Neural crest cell (in vitro differentiated cells): ENCODE data around the gene EVA1A. TPM values are rescaled to one million over a fixed set of nuclear protein-coding genes. Genes with fewer than 3 reads are reported as not detected.

Experiments used
- DNase-seq: peaks from one replicate; pipeline ENCODE4 v3.0.0; 2021; ENCODE audit warnings: low read depth, mixed read lengths, low spot score
- H3K27ac Mint-ChIP-seq: one replicate; pipeline ENCODE4 v1.8.0; 2021; ENCODE audit warnings: mild to moderate bottlenecking, mixed read lengths; ENCODE audit not compliant: unreplicated experiment
- H3K27me3 Mint-ChIP-seq: 2 replicates; pipeline ENCODE4 v1.8.0; 2021; ENCODE audit warnings: low read depth, mild to moderate bottlenecking, mixed read lengths
- H3K36me3 Mint-ChIP-seq: 2 replicates; pipeline ENCODE4 v1.8.0; 2021; ENCODE audit warnings: low read depth, mild to moderate bottlenecking, mixed read lengths
- H3K4me1 Mint-ChIP-seq: 2 replicates; pipeline ENCODE4 v1.8.0; 2021; ENCODE audit warnings: mixed read lengths
- H3K4me3 Mint-ChIP-seq: one replicate; pipeline ENCODE4 v1.8.0; 2021; ENCODE audit warnings: mild to moderate bottlenecking, mixed read lengths
- H3K9me3 Mint-ChIP-seq: 2 replicates; pipeline ENCODE4 v1.8.0; 2021; ENCODE audit warnings: mixed read lengths
- total RNA-seq: library from RNA; stranded (reverse); gene quantifications from 2 replicates; pipeline ENCODE4 v1.2.1, GENCODE V29; 2021
- TF ChIP-seq, protein P1 (sequence below): fragments of 200-600 bp; sonication (generic); conservative IDR thresholded peaks from 2 replicates; pipeline ENCODE4 v1.5.0; 2021; ENCODE audit warnings: antibody characterized with exemption, mild to moderate bottlenecking

The EVA1A gene
- total RNA-seq, 1 donor from 2014 or later = 3.8 TPM

DNA sequence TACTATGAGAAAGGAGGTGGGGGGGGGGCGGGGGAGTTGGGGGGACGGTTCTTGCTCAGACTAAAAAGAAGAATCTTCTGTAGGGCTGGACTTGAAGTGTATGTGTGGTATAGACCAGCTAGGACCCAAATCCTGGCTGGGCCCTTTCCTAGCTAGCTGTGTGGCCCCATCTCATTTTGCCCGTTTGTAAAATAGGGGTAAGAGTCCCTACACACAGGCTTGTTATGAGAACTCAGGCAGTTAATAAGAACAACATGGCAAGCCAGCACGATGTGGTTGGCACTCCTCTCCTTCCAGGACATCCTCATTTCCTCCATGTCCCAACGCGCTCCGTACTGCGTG is 1.1 kb downstream of the EVA1A start:
- peak overlapping the region; percentile 96 for H3K4me3 Mint-ChIP-seq
- no peaks in the 10 kb centered on the region for H3K36me3 Mint-ChIP-seq
- no peak overlapping the region for H3K27ac Mint-ChIP-seq
- TF ChIP-seq, protein P1, sequence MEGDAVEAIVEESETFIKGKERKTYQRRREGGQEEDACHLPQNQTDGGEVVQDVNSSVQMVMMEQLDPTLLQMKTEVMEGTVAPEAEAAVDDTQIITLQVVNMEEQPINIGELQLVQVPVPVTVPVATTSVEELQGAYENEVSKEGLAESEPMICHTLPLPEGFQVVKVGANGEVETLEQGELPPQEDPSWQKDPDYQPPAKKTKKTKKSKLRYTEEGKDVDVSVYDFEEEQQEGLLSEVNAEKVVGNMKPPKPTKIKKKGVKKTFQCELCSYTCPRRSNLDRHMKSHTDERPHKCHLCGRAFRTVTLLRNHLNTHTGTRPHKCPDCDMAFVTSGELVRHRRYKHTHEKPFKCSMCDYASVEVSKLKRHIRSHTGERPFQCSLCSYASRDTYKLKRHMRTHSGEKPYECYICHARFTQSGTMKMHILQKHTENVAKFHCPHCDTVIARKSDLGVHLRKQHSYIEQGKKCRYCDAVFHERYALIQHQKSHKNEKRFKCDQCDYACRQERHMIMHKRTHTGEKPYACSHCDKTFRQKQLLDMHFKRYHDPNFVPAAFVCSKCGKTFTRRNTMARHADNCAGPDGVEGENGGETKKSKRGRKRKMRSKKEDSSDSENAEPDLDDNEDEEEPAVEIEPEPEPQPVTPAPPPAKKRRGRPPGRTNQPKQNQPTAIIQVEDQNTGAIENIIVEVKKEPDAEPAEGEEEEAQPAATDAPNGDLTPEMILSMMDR = no peak
- peaks cover 25% of the 10 kb centered on the region for H3K27me3 Mint-ChIP-seq
- no peaks in the 10 kb centered on the region for H3K9me3 Mint-ChIP-seq
- peaks cover 27% of the 10 kb centered on the region for H3K4me1 Mint-ChIP-seq
- DNase-seq = no peak

DNA sequence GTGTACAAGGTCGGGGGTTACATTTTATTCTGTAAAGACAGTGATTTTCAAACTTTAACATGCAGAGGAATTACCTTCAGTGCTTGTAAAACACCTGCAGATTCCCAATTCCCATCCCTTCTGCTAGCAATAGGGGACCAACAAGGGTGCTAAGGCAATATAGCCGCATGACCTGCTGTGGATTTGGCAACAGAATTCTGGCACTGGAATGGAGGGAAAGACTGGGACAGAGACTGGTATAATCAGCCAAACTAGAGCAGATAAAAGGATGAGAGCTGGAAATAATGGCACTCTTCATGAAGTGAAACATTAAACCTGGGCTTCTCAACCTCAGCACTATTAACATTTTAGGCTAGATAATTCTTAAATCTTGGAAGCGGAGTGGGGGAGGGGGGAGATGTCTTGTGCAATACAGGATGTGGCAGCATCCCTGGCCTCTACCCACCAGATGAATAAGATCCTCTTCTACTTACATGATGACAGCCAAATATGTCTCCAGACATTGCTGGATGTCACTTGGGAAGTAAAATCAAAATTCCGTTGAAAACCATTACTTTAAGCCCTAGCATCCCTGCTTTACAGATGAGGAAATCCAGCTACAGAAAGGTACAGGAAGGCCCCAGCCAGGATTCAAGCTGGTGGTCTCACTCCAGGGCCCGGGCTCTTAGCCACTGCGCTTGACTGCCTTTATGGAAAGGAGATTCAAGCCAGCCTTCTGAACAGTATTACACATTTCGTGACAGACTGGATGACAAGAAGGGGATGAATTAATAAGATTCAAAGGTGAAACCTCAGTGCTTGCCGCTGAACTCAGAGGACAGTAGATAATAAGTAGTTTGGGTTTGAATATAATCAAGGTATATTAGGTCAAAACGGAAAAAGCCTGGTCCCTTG is 1.7 kb downstream of the EVA1A start:
- DNase-seq = no peak
- peak overlapping the region; percentile 96 for H3K4me3 Mint-ChIP-seq
- H3K27me3 Mint-ChIP-seq = peaks cover 25% of the 10 kb centered on the region
- no peaks in the 10 kb centered on the region for H3K36me3 Mint-ChIP-seq
- H3K27ac Mint-ChIP-seq = no peak overlapping the region
- H3K4me1 Mint-ChIP-seq = peaks cover 31% of the 10 kb centered on the region
- TF ChIP-seq, protein P1 = no peak
- H3K9me3 Mint-ChIP-seq = no peaks in the 10 kb centered on the region

DNA sequence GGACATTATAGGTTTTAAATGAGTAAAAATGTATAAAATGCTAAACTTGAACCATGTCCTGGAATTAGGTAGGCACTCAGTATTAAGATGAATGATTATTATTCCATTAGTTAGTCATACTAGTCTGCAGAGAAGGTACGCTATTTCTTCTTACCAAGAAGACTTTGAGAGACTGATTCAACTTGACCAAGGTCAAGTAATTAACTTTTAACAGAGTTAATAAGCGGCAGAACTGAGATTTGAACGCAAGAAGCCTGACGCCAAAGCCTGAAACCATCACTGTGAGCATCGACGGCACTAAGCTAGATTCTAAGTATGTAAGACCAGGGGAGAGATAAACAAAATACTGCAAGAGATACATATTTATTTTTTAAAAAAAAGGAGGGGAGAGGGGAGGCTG is 2.6 kb downstream of the EVA1A start:
- TF ChIP-seq, protein P1 = no peak
- Mint-ChIP-seq H3K27me3 (peaks cover 25% of the 10 kb centered on the region), H3K9me3 (no peaks in the 10 kb centered on the region), H3K4me3 (peak overlapping the region; percentile 71), H3K4me1 (peaks cover 35% of the 10 kb centered on the region), H3K36me3 (no peaks in the 10 kb centered on the region), H3K27ac (no peak overlapping the region)
- no peak for DNase-seq

DNA sequence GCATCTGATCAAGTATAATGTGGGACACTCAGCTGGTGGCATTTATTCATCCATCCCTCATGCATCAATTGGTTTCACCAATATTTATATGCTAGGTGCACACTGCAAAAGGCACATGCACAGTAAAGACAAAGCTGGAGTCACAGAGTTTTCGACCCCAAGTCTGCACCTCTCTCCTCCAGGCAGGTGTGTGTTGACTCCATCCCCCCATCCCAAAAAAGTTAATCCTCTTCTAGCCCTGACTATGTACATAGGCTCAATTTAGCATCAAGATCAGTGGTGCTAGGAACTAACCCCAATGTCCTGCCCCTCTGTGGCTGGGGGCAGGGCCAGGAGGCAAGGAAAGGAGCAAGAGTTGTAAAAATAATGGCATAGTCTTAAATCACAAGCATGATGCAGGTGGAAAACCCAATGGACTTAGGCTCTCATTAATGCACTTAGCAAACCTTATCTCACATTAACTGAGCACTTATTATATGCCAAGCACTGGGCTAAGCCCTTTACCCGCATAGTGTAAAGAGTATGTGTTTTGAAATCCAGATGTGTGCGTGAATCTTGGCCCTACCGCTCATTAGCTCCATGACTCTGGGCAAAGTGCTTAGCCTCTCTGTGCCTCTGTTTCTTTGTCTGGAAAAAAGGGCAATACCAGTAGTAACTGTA is 3.1 kb downstream of the EVA1A start:
- Mint-ChIP-seq H3K27ac (no peak overlapping the region), H3K27me3 (peaks cover 25% of the 10 kb centered on the region), H3K4me1 (peaks cover 35% of the 10 kb centered on the region), H3K9me3 (no peaks in the 10 kb centered on the region), H3K36me3 (no peaks in the 10 kb centered on the region), H3K4me3 (peak overlapping the region; percentile 28)
- DNase-seq = no peak
- TF ChIP-seq, protein P1 = no peak

DNA sequence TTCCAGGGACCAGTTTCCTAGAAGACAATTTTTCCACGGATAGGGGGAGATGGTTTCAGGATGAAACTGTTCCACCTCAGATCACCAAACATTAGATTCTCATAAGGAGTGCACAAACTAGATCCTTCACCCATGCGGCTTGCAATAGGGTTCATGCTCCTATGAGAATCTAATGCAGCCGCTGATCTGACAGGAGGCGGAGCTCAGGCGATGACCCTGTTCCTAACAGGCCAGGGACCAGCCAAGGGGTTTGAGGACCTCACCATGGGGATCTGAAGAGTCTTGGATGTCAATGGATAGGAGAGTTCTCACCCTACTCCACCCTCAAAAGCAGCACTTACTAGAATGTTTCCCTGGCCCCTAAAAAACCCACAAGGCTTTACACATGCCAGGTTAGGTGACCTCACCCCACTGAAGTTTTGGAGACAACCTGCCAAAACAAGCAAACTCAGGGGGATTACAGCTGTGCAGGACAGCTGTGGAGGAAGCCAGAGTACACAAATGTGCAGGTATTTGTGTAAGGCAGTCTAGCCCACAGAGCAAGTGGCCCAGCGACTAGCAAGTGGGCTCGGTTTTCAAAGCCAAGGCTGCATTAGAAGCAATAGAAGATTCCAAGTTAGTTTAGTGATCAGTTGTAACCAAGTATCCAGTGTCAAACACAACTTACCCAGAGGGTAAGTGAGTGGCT is 3.9 kb downstream of the EVA1A start:
- TF ChIP-seq, protein P1 = no peak
- Mint-ChIP-seq H3K4me1 (peaks cover 39% of the 10 kb centered on the region), H3K36me3 (no peaks in the 10 kb centered on the region), H3K27ac (no peak overlapping the region), H3K4me3 (no peak overlapping the region), H3K9me3 (no peaks in the 10 kb centered on the region), H3K27me3 (peaks cover 20% of the 10 kb centered on the region)
- DNase-seq = no peak
